Muscle layer of duodenum (tissue), 2 donors: ENCODE data around the gene DENND1A.

Source experiments
- H3K27ac ChIP-seq: one replicate; pipeline ENCODE4 v1.7.0; 2013; ENCODE audit warnings: mild to moderate bottlenecking, low read length
- H3K27me3 ChIP-seq: one replicate; pipeline ENCODE4 v1.7.0; 2013; ENCODE audit warnings: low read depth, mild to moderate bottlenecking, control low read depth, low read length
- H3K36me3 ChIP-seq, 2 donors: one replicate each; pipeline ENCODE4 v1.7.0; 2013; ENCODE audit warnings: low read length in 2 of 2, control low read depth in 1 of 2, mild to moderate bottlenecking in 1 of 2; ENCODE audit not compliant: insufficient read depth in 2 of 2, control insufficient read depth in 1 of 2
- H3K4me1 ChIP-seq, 2 donors: one replicate each; pipeline ENCODE4 v1.7.0; 2013; ENCODE audit warnings: low read length in 2 of 2, mild to moderate bottlenecking in 2 of 2, control low read depth in 1 of 2, moderate library complexity in 1 of 2; ENCODE audit not compliant: insufficient read depth in 2 of 2, control insufficient read depth in 1 of 2
- H3K4me3 ChIP-seq, 2 donors: one replicate each; pipeline ENCODE4 v1.7.0; 2013; ENCODE audit warnings: low read length in 2 of 2, low read depth in 1 of 2, mild to moderate bottlenecking in 1 of 2
- H3K9me3 ChIP-seq, 2 donors: one replicate each; pipeline ENCODE4 v1.7.0; 2013; ENCODE audit warnings: low read length in 2 of 2, control low read depth in 1 of 2, mild to moderate bottlenecking in 1 of 2; ENCODE audit not compliant: control insufficient read depth in 1 of 2
- donor health status: healthy.

The DENND1A gene

DNA sequence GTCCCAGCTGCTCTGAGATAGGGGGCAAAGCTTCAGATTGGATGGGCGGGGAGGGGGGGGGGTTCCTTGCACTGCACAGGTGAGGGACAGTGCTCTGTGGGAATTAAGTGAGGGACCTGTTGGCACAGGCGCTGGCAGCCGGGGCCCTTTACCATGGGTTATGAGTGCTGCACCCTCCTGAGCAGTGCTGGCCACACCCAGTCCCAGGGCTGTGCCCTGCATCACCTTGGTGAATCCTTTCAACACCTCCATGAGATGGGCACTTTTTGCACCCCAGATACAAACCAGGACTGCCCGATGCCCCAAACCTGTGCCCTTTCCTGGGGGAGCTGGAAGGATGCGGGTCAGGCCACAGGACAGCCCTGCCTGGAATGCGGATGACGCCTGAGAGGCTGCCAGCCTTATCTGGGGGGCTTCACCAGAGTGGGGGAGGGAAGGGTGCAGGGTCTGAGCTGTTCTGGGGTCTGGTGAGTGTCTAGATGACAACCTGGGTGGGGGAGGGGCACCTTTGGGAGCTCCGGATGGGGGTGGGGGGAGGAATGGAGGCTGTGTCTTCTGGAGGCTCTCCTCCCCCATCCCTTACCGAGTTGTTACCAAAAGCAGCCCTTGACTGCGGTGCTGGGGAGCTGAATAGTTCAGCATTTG lies 568.7 kb downstream of the DENND1A start:
- Histone ChIP-seq H3K4me3 (no peak overlapping the region), H3K9me3 (no peaks in the 10 kb centered on the region), H3K4me1 (no peaks in the 10 kb centered on the region), H3K27me3 (no peaks in the 10 kb centered on the region), H3K36me3 (no peaks in the 10 kb centered on the region), H3K27ac (no peak overlapping the region)

DNA sequence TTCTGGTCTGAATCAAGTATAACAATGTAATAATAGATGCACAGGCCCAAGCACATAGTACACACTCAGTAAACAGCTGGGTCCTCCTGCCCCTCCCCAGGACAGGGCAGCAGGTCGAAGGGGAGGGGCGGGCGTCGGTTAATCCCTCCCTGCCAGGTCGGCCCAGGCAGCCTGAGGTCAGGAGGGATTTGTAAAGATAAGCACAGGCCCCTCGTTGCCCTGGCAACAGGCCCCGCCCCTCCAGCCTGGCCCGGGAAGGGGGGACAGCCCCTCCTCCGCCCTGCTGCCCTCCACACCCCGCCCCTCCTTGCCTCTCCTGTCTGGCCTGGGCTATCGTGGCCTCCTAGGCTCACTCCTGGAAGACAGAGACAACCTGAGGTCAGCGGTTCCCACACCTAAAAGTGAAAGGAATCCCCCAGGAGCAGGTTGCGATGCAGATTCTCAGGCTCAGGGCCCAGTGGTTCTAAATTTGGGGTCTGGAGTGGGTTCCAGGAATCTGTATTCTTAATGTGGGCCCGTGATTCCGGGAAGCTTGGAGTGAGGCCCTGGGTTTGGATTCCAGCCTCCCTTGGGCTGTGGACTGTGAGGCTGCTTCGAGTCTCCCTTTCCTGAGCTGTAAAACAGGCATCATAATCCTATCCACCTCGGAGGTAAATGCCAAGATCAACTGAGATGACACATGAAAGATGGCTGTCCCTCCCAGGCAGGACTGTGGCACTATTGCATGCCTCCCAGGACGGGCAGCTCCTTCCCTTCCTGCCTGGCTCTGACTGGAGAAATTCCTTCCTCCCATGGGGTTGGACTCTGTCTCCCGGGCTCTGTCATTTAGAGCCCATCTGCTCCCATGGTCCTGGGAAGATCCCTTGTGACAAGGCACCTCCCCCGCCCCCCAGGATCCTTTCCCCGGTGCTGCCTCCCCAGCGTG lies 569.5 kb downstream of the DENND1A start:
- Histone ChIP-seq H3K9me3 (no peaks in the 10 kb centered on the region), H3K27me3 (no peaks in the 10 kb centered on the region), H3K4me1 (no peaks in the 10 kb centered on the region), H3K27ac (no peak overlapping the region), H3K36me3 (no peaks in the 10 kb centered on the region), H3K4me3 (no peak overlapping the region)

DNA sequence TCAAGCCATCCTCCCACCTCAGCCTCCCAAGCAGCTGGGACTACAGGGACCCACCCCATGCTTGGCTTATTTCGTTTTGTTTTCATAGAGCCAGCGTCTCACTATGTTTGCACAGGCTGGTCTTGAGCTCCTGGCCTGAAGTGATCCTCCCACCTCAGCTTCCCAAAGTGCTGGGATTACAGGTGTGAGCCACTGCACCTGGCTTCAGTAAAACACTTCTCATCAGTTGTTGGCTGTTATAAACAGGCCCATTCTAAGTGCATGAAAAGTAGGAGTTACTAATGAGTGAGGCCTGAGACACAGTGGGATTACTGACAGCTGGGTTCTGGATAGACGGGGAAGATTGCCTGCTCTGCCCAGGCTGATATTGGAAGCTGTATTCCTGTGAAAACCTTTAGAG lies 570.4 kb downstream of the DENND1A start:
- H3K9me3 ChIP-seq: no peaks in the 10 kb centered on the region
- no peaks in the 10 kb centered on the region for H3K36me3 ChIP-seq
- no peak overlapping the region for H3K27ac ChIP-seq
- no peak overlapping the region for H3K4me3 ChIP-seq
- peaks cover 0 to 3% of the 10 kb centered on the region in 2 donors for H3K4me1 ChIP-seq
- H3K27me3 ChIP-seq: no peaks in the 10 kb centered on the region

DNA sequence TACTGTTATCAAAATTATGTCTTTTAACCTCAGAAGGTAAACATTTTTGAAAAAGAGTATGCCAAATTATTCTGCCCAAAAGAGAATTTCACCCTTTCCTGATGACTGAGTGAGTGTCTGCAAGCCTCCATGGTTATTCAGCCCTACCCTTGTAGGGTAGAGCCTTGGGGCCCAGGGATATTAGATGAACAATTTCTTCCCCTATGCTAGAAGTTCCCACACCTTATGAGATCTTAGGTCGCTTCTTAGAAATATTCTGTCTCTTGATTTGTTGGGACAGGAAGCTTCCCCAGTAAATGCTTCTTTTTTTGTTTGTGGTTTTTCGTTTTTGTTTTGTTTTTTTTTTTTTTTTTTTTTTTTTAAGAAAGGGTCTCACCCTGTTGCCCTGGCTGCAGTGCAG lies 570.8 kb downstream of the DENND1A start:
- Histone ChIP-seq H3K27ac (no peak overlapping the region), H3K4me3 (no peak overlapping the region), H3K27me3 (no peaks in the 10 kb centered on the region), H3K9me3 (no peaks in the 10 kb centered on the region), H3K36me3 (no peaks in the 10 kb centered on the region), H3K4me1 (peaks cover 0 to 7% of the 10 kb centered on the region in 2 donors)

DNA sequence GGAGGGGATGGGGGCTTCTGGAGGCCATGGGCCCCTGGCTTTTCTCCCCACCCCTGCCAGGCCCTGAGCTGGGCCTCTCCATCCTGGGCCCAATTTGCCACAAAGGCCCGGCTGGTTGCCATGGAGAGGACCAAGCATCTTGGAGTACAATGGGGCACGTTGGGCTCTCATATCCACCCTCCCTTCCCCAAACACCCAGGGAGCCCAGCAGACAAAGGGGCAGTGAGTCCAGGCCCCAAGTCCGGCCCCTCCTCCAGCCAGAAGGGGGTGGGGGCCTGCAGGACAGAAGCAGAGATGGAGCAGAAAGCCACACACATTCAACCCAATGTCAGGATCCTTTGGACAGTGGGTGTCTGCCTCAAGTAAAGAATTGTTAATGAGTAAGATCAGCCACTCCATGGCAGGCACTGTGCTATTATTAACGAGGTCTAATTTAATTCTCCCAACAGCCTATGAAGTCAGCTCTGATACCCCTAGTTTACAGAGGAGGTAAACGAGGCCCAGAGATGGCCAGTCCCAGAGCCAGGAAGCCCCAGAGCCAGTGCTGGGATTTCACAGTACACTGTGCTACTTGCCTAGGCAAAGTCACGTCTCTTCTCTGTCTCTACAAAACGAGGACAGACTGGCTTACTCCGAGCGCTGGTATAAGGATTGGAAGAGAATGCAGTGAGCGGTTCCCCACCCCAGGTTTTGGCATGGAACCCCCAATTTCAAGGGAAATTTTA lies 571.6 kb downstream of the DENND1A start:
- Histone ChIP-seq H3K9me3 (no peaks in the 10 kb centered on the region), H3K4me1 (peaks cover 0 to 12% of the 10 kb centered on the region in 2 donors), H3K36me3 (no peaks in the 10 kb centered on the region), H3K27me3 (no peaks in the 10 kb centered on the region), H3K27ac (no peak overlapping the region), H3K4me3 (no peak overlapping the region)

DNA sequence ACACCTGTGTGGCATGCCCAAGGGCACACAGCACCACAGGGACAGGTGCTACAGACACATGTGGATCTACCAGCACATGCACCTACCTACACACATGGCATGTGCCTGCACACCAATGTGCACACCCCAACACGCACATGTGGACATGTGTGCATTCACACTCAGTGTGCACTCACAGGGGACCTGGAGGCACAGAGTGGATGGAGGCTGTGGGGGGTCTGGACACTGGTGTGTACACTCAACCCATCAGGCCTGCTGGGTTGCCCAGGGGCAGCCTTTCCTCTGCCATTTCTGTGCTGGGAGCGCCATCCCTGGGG lies 572.2 kb downstream of the DENND1A start:
- Histone ChIP-seq H3K4me3 (no peak overlapping the region), H3K4me1 (peaks cover 0 to 12% of the 10 kb centered on the region in 2 donors), H3K27me3 (no peaks in the 10 kb centered on the region), H3K9me3 (no peaks in the 10 kb centered on the region), H3K27ac (no peak overlapping the region), H3K36me3 (no peaks in the 10 kb centered on the region)

DNA sequence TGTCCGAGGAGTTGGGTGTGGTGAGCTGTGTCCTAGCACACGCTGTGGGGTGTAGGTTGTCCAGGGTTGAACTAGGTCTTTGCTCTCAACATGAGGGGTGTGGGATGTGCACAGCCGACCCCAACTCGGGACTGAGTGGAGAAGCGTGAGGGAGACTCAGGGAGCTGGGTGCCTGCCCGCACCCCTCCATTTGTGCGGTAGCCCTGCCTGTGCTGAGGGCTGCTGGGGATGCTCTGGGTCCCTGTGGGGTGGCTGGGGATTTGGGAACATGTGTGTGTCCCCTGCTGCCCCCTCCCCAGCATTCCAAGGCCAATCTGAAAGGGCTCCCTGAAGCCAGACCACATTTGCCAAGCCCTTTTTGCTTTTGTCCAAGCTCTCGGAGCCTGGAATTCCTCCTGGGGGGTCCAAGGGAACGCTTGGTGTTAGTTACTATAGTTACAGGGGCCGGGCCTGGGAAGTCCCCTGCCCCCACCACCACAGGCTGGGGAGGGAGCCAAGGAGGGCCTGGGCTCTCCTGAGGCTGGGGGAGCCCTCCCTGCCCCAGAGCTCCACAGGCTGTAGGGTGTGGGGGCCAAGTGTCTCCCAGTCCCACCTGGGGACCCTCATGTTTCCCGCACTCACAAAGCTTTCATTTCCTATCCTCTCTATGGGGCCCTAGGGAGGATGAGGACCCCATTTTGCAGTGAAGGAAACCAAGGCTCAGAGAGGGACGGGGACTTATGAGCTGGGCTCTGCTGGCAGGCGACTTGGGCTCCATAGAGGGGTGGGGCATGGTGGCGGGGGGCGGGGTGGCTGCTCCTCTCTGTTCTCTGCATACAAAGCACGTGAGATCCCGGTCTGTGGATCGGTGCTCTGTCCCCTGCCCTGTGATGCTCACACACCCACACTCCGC lies 572.8 kb downstream of the DENND1A start:
- Histone ChIP-seq H3K9me3 (no peaks in the 10 kb centered on the region), H3K36me3 (no peaks in the 10 kb centered on the region), H3K27ac (no peak overlapping the region), H3K4me1 (peaks cover 0 to 12% of the 10 kb centered on the region in 2 donors), H3K4me3 (no peak overlapping the region), H3K27me3 (no peaks in the 10 kb centered on the region)

DNA sequence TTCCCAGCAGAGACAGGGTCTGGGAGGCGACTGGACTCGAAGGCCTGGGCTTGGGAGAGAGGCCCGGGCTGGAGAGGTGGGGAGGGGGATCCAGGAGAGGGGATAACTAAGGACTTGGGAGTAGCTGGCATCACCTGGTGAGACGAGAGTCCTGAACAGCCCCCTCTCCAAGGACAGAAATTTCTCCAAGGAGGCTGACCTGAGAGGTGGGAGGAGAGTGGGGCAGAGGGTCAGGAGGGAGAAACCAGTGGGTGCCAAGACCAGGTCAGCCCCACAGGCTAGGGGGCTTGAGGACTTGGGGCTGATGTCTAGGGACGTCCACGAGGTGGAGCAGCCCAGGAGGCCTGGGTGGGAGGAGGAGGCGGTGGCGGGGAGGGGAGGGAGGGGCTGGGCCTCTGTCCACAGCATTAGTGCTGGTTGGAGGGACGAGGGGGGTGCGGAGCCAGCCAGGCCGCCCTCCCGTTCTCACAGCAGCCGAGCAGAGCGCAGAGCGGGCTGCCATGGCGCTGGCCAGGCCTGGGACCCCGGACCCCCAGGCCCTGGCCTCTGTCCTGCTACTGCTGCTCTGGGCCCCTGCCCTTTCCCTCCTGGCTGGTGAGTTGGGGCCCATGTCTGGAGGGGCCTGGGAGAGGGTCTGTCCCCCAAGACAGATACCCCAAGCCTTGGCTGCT lies 574.0 kb downstream of the DENND1A start, which contains the start of gene CRB2:
CRB2 (plus strand) TSS at position 437 of the 671 bp plus-strand sequence; CDS start at position 501, 64 bp downstream.
- Histone ChIP-seq H3K27me3 (no peaks in the 10 kb centered on the region), H3K9me3 (no peaks in the 10 kb centered on the region), H3K4me3 (no peak within 1 kb of the TSS), H3K36me3 (no peaks in the 10 kb centered on the region), H3K4me1 (peaks cover 0 to 12% of the 10 kb centered on the region in 2 donors), H3K27ac (no peak within 1 kb of the TSS)

DNA sequence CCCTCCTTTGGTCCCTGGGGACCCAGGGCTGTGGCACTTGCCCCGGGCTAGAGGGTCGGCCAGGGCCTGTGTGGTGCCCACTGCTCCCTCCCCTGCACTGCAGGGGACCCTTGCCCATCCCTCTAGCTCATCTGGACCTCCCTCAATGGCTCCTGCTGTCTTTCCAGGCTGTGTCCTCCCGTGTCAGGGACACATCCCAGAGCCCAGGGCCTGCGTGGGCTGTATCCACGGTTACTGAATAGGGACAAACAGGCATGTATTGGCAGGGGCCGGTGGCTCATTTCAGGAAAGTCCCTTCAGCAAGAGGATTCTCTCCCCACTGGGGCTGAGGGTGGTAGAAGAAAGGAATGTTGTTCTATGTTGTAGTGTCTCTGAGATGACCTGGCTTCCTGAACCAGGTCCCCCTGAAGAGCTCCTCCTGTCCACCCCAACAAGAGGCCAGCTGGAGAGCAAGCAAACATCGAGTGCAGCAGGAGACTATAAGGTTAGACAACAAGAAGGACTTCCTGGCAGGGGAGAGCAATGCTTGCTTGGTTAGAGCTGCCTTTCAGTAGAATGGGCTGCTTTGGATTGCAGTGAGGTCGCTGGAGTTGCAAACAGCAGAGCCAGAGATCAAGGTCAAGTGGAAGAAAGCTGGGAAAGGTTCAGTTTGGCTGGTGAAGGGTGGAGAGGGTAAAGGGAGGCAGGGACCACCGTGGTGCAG lies 575.0 kb downstream of the DENND1A start:
- H3K4me3 ChIP-seq: no peak overlapping the region
- H3K4me1 ChIP-seq: peaks cover 0 to 12% of the 10 kb centered on the region in 2 donors
- no peak overlapping the region for H3K27ac ChIP-seq
- H3K36me3 ChIP-seq: no peaks in the 10 kb centered on the region
- no peaks in the 10 kb centered on the region for H3K27me3 ChIP-seq
- H3K9me3 ChIP-seq: no peaks in the 10 kb centered on the region
